HCT116 (cell line): ENCODE data around the gene MYBL2.

Experiments
- CTCF ChIP-seq, 3 experiments: fragments of 200-600 bp in 1 of 3; sonication (generic) in 1 of 3; IDR thresholded peaks in 2 of 3; conservative IDR thresholded peaks in 1 of 3; 2 replicates each; pipeline ENCODE4 v1.5.1; 2012 to 2017; ENCODE audit warnings: low read depth in 2 of 3, low read length in 2 of 3, antibody characterized with exemption in 1 of 3, borderline replicate concordance in 1 of 3, control low read depth in 1 of 3, mild to moderate bottlenecking in 1 of 3, mixed read lengths in 1 of 3, mixed run types in 1 of 3, moderate library complexity in 1 of 3; ENCODE audit not compliant: insufficient read depth in 1 of 3
- EGR1 ChIP-seq: IDR thresholded peaks from 2 replicates; pipeline ENCODE4 v1.6.1; 2012; ENCODE audit warnings: low read depth
- EZH2phosphoT487 ChIP-seq: fragments of 200-600 bp; IDR thresholded peaks from 2 replicates; pipeline ENCODE4 v1.6.1; 2018; ENCODE audit warnings: antibody characterized with exemption, borderline replicate concordance
- MAX ChIP-seq: IDR thresholded peaks from 2 replicates; pipeline ENCODE4 v1.6.1; 2012
- POLR2A ChIP-seq: IDR thresholded peaks from 2 replicates; pipeline ENCODE4 v1.7.0; 2011; ENCODE audit warnings: borderline replicate concordance; ENCODE audit not compliant: insufficient read depth, insufficient read length; ENCODE audit errors: extremely low read depth
- POLR2AphosphoS5 ChIP-seq: IDR thresholded peaks from 2 replicates; pipeline ENCODE4 v1.6.1; 2011; ENCODE audit warnings: mild to moderate bottlenecking, low read depth, low read length, moderate library complexity
- RAD21 ChIP-seq: IDR thresholded peaks from 2 replicates; pipeline ENCODE4 v1.6.1; 2012; ENCODE audit warnings: low read depth, mild to moderate bottlenecking
- REST ChIP-seq: IDR thresholded peaks from 2 replicates; pipeline ENCODE4 v1.6.1; 2012; ENCODE audit warnings: low read depth
- SP1 ChIP-seq: IDR thresholded peaks from 2 replicates; pipeline ENCODE4 v1.6.1; 2012; ENCODE audit warnings: low read depth
- TCF7L2 ChIP-seq: IDR thresholded peaks from 2 replicates; pipeline ENCODE4 v1.7.0; 2011; ENCODE audit warnings: borderline replicate concordance, inconsistent platforms; ENCODE audit not compliant: insufficient read depth, insufficient read length; ENCODE audit errors: extremely low read depth

GRCh38 chr20:43666376-43667328 lies at the start of gene MYBL2:
- TF ChIP-seq SP1 (no peak), CTCF (IDR thresholded peaks at IDR 0.05 in 2 of 3, conservative IDR thresholded peaks at IDR 0.05 in 1 of 3; ENCODE audit: borderline replicate concordance in 1 of 3, insufficient read depth in 1 of 3, low read depth in 2 of 3, low read length in 2 of 3) (no peak), TCF7L2 (no peak), POLR2AphosphoS5 (peak; percentile 65), RAD21 (no peak), EGR1 (no peak), REST (no peak), POLR2A (no peak), MAX (peak; percentile 81), EZH2phosphoT487 (no peak)
